ENCODE results near the gene AFF3.

The AFF3 gene

GRCh38 chr2:99858951-99859596 is 283.3 kb downstream of the AFF3 start (continued):
- TF ChIP-seq POU6F1 (CRISPR knock-in tag; IDR thresholded peaks at IDR 0.05; ENCODE audit: borderline replicate concordance, low read depth), result no peak

- ATAC-seq, result no peak
- no peak for TF ChIP-seq PATZ1 (CRISPR knock-in tag; IDR thresholded peaks at IDR 0.05; ENCODE audit: borderline replicate concordance)
Measured at GRCh38 chr2:99857867-99858444, 284.4 kb downstream of the AFF3 start.

GRCh38 chr2:99857372-99857771 is 285.0 kb downstream of the AFF3 start:
- ATAC-seq, result no peak
- TF ChIP-seq PPARA (CRISPR knock-in tag; IDR thresholded peaks at IDR 0.05; ENCODE audit: borderline replicate concordance), result no peak
- no peak for TF ChIP-seq TSHZ2 (CRISPR knock-in tag; IDR thresholded peaks at IDR 0.05)
- no peak for TF ChIP-seq POU6F1 (CRISPR knock-in tag; IDR thresholded peaks at IDR 0.05; ENCODE audit: borderline replicate concordance, low read depth)
- no peak for TF ChIP-seq CSRNP3 (CRISPR knock-in tag; IDR thresholded peaks at IDR 0.05)
- no peak for TF ChIP-seq CSDC2 (CRISPR knock-in tag; IDR thresholded peaks at IDR 0.05)
- TF ChIP-seq ARNTL (CRISPR knock-in tag; IDR thresholded peaks at IDR 0.05; ENCODE audit: borderline replicate concordance, low read depth), result no peak
- TF ChIP-seq ZNF70 (CRISPR knock-in tag; IDR thresholded peaks at IDR 0.05), result no peak
- TF ChIP-seq TCF4 (CRISPR knock-in tag; IDR thresholded peaks at IDR 0.05; ENCODE audit: borderline replicate concordance), result no peak
- TF ChIP-seq ZC3H10 (CRISPR knock-in tag; IDR thresholded peaks at IDR 0.05), result no peak

GRCh38 chr2:99856119-99856518 is 286.3 kb downstream of the AFF3 start:
- no peak for ATAC-seq
- TF ChIP-seq TSHZ2 (CRISPR knock-in tag; IDR thresholded peaks at IDR 0.05), result no peak
- no peak for TF ChIP-seq BACH2 (CRISPR knock-in tag; IDR thresholded peaks at IDR 0.05; ENCODE audit: borderline replicate concordance)
- no peak for TF ChIP-seq CREB5 (CRISPR knock-in tag; IDR thresholded peaks at IDR 0.05; ENCODE audit: low read depth)
- no peak for TF ChIP-seq ZNF8 (CRISPR knock-in tag; IDR thresholded peaks at IDR 0.05)
- TF ChIP-seq GLIS3 (CRISPR knock-in tag; IDR thresholded peaks at IDR 0.05), result no peak
- TF ChIP-seq PATZ1 (CRISPR knock-in tag; IDR thresholded peaks at IDR 0.05; ENCODE audit: borderline replicate concordance), result no peak
- no peak for TF ChIP-seq ISL1 (CRISPR knock-in tag; IDR thresholded peaks at IDR 0.05)
- no peak for TF ChIP-seq OSR1 (CRISPR knock-in tag; IDR thresholded peaks at IDR 0.05)
- TF ChIP-seq POU6F1 (CRISPR knock-in tag; IDR thresholded peaks at IDR 0.05; ENCODE audit: borderline replicate concordance, low read depth), result no peak

Measured in SK-N-SH treated with all-trans-retinoic acid at 6 μM for 48 hours (cell line).